Pancreas (tissue), 10 donors: ENCODE measurements around the gene ANKRD22. TPM values are rescaled to one million over a fixed set of nuclear protein-coding genes. Genes with fewer than 3 reads are reported as not detected.

Experiments
- ATAC-seq, 4 donors: fragments of 200-7000 bp; cut with Tn5 transposase; one replicate each; pipeline versions ENCODE4 v1.8.0 to v1.9.1; 2020; ENCODE audit warnings: mild to moderate bottlenecking in 4 of 4, moderate library complexity in 4 of 4
- DNase-seq, 6 donors: peaks; one replicate each; pipeline ENCODE4 v3.0.0-alpha.2; 2020
- FAIRE-seq: peaks from 2 replicates; lab custom pipeline; 2012; peaks lifted over from hg19 to GRCh38; lab: Jason Lieb, UNC
- H3K27ac ChIP-seq, 4 donors: fragments of 200-600 bp; sonication (generic); 1 replicate in 3 of 4; 2 replicates in 1 of 4; pipeline versions ENCODE4 v1.5.0 to v1.8.0; 2020
- H3K27me3 ChIP-seq, 4 donors: fragments of 200-600 bp; one replicate each; pipeline ENCODE4 v1.8.0; 2021
- H3K36me3 ChIP-seq, 3 donors: fragments of 200-600 bp; sonication (generic) in 1 of 3; one replicate each; pipeline versions ENCODE4 v1.5.0 to v1.8.0; 2020 to 2021
- H3K4me1 ChIP-seq, 3 donors: fragments of 200-600 bp; one replicate each; pipeline ENCODE4 v1.8.0; 2021
- H3K4me3 ChIP-seq, 4 donors: fragments of 200-600 bp; sonication (generic) in 2 of 4; one replicate each; pipeline versions ENCODE4 v1.5.0 to v1.8.0; 2020 to 2021
- H3K9me3 ChIP-seq, 4 donors: fragments of 200-600 bp; one replicate each; pipeline ENCODE4 v1.8.0; 2021
- CTCF ChIP-seq, 4 donors: fragments of 200-600 bp; sonication (generic) in 3 of 4; IDR thresholded peaks; one replicate each; pipeline versions ENCODE4 v1.5.0 to v1.8.0; 2021; ENCODE audit warnings: antibody characterized with exemption in 4 of 4
- WGBS, 2 donors: extraction: QIAGEN DNeasy Blood & Tissue Kit; methylation state at CpG; one replicate each; pipeline ENCODE4 v1.1.7; 2013; 5-methylcytosine and 5-hydroxymethylcytosine counted together
- intact Hi-C, 3 donors: fragments of 100-400 bp; cut with DNase I; formaldehyde crosslinking; loops; one replicate each; pipeline versions ENCODE4 v1.11.1 to v1.14.2; 2022
- polyA plus RNA-seq, 2 donors: library from polyadenylated mRNA; stranded (reverse); fragments of 200-250 nt; gene quantifications; one replicate each; pipeline ENCODE4 v1.2.3, GENCODE V29; 2013
- total RNA-seq, 6 donors: library from RNA; stranded (reverse); fragmentation: NEBNext Ultra II Directional in 4 of 6; extraction: Animal tissue kit (Norgen Biotek cat#: 25700) in 4 of 6; gene quantifications; one replicate each; pipeline versions ENCODE4 v1.2.1 to v1.2.4, GENCODE V29; 2021 to 2023
- donor health status: healthy with polysubstance abuse.
- donor health status: DM: no; HTN: no; CAD: no; lungs with moderate emphysema.
- donor health status: DM: no; HTN: no; CAD: no.
- donor health status: control.
- donor health status: control.
- donor health status: Bipolar disorder and iron deficiency.
- donor health status: DM: yes; HTN: yes; CAD: no.
- donor health status: DM: no; HTN: no; CAD: no.
- donor health status: DM: no; HTN: no; CAD: no.
- donor health status: DM: yes; HTN: yes; CAD: no.

The ANKRD22 gene
- total and polyA plus RNA-seq, 8 donors = 2.3 to 17.4 (median 4.0) TPM

- no peaks in the 10 kb centered on the region for H3K27me3 ChIP-seq
- FAIRE-seq (no peak), ATAC-seq (no peak), DNase-seq (no peak)
- no peaks in the 10 kb centered on the region for H3K4me1 ChIP-seq
- H3K27ac ChIP-seq = no peak overlapping the region
- WGBS, 2 donors = 33 to 34% methylated on average over 1 of the region's 1 CpG
- intact Hi-C loops = no loop called here
- no peak for TF ChIP-seq CTCF (IDR thresholded peaks at IDR 0.05)
- H3K36me3 ChIP-seq = no peaks in the 10 kb centered on the region
- no peaks in the 10 kb centered on the region for H3K9me3 ChIP-seq
- no peak overlapping the region for H3K4me3 ChIP-seq
Measured at GRCh38 chr10:88828310-88828709, 23.3 kb downstream of the ANKRD22 start.

GRCh38 chr10:88827671-88828070 is 24.0 kb downstream of the ANKRD22 start:
- Histone ChIP-seq H3K27ac (no peak overlapping the region), H3K4me1 (no peaks in the 10 kb centered on the region), H3K36me3 (no peaks in the 10 kb centered on the region), H3K9me3 (no peaks in the 10 kb centered on the region), H3K4me3 (no peak overlapping the region), H3K27me3 (no peaks in the 10 kb centered on the region)
- no peak for DNase-seq
- no peak for FAIRE-seq
- whole genome bisulfite sequencing, 2 donors = 93 to 99% methylated on average over 2 of the region's 2 CpGs
- no peak for TF ChIP-seq CTCF (IDR thresholded peaks at IDR 0.05)
- ATAC-seq = no peak
- intact Hi-C loops = no loop called here

- intact Hi-C loops = no loop called here
- ATAC-seq = no peak
- no peak for TF ChIP-seq CTCF (IDR thresholded peaks at IDR 0.05)
- Histone ChIP-seq H3K4me3 (no peak overlapping the region), H3K27ac (no peak overlapping the region), H3K36me3 (no peaks in the 10 kb centered on the region), H3K27me3 (no peaks in the 10 kb centered on the region), H3K4me1 (no peaks in the 10 kb centered on the region), H3K9me3 (no peaks in the 10 kb centered on the region)
- DNase-seq = no peak
- WGBS, 2 donors = 69 to 70% methylated on average over 4 of the region's 4 CpGs
- no peak for FAIRE-seq
Measured at GRCh38 chr10:88826388-88826787, 25.3 kb downstream of the ANKRD22 start.

GRCh38 chr10:88820748-88821401 is 30.8 kb downstream of the ANKRD22 start:
- Histone ChIP-seq H3K36me3 (no peaks in the 10 kb centered on the region), H3K27me3 (no peaks in the 10 kb centered on the region), H3K27ac (no peak overlapping the region), H3K4me1 (no peaks in the 10 kb centered on the region), H3K9me3 (no peaks in the 10 kb centered on the region), H3K4me3 (no peak overlapping the region)
- DNase-seq = no peak
- intact Hi-C loops = no loop called here
- ATAC-seq = peak in 1 of 4 donors; percentile 35
- no peak for TF ChIP-seq CTCF (IDR thresholded peaks at IDR 0.05)
- FAIRE-seq = no peak

- no peaks in the 10 kb centered on the region for H3K27me3 ChIP-seq
- H3K4me3 ChIP-seq = no peak overlapping the region
- 85 to 88% methylated on average over 3 of the region's 3 CpGs for WGBS, 2 donors
- H3K36me3 ChIP-seq = no peaks in the 10 kb centered on the region
- H3K4me1 ChIP-seq = no peaks in the 10 kb centered on the region
- TF ChIP-seq CTCF (IDR thresholded peaks at IDR 0.05) = no peak
- no peak overlapping the region for H3K27ac ChIP-seq
- no peak for FAIRE-seq
- no peak for ATAC-seq
- intact Hi-C loops = no loop called here
- no peaks in the 10 kb centered on the region for H3K9me3 ChIP-seq
- DNase-seq = no peak
Measured at GRCh38 chr10:88819290-88819689, 32.4 kb downstream of the ANKRD22 start.
